Natural killer cell (primary cell): ENCODE results near the gene RPS2. TPM values are rescaled to one million over a fixed set of nuclear protein-coding genes. Genes with fewer than 3 reads are reported as not detected.
A peak's percentile ranks its signal among the peaks of the same experiment; 100 is the strongest.

Source experiments
- ATAC-seq, 3 donors: fragments of 150-1000 bp in 2 of 3; fragments of 200-7000 bp in 1 of 3; cut with Tn5 transposase; 1 replicate in 1 of 3; 2 replicates in 2 of 3; pipeline ENCODE4 v1.10.0; 2021; ENCODE audit warnings: mild to moderate bottlenecking in 2 of 3, moderate library complexity in 2 of 3
- DNase-seq, 2 donors: peaks; one replicate each; pipeline versions ENCODE4 v3.0.0 to v3.0.0-alpha.2; 2013 to 2021; ENCODE audit warnings: mixed read lengths in 1 of 2
- H3K27ac ChIP-seq: one replicate; pipeline ENCODE4 v1.5.1; 2013; ENCODE audit warnings: mild to moderate bottlenecking, low read length
- H3K27me3 ChIP-seq: one replicate; pipeline ENCODE4 v1.6.1; 2013; ENCODE audit warnings: low read length; ENCODE audit not compliant: control insufficient read depth, insufficient read depth
- H3K36me3 ChIP-seq: one replicate; pipeline ENCODE4 v1.6.1; 2013; ENCODE audit warnings: low read length; ENCODE audit not compliant: control insufficient read depth, insufficient read depth
- H3K4me1 ChIP-seq: one replicate; pipeline ENCODE4 v1.6.1; 2013; ENCODE audit warnings: low read length; ENCODE audit not compliant: control insufficient read depth, insufficient read depth
- H3K4me3 ChIP-seq: one replicate; pipeline ENCODE4 v1.5.1; 2013; ENCODE audit warnings: low read length
- H3K9me3 ChIP-seq: one replicate; pipeline ENCODE4 v1.6.1; 2013; ENCODE audit warnings: low read length; ENCODE audit not compliant: control insufficient read depth, insufficient read depth
- H3K27ac Mint-ChIP-seq, 2 donors: one replicate each; pipeline ENCODE4 v1.8.0; 2022; ENCODE audit warnings: mild to moderate bottlenecking in 2 of 2, mixed read lengths in 2 of 2, moderate library complexity in 1 of 2
- H3K27me3 Mint-ChIP-seq, 2 donors: one replicate each; pipeline ENCODE4 v1.8.0; 2022; ENCODE audit warnings: low read depth in 2 of 2, mixed read lengths in 2 of 2
- H3K36me3 Mint-ChIP-seq: one replicate; pipeline ENCODE4 v1.8.0; 2022; ENCODE audit warnings: mixed read lengths
- H3K4me1 Mint-ChIP-seq, 2 donors: one replicate each; pipeline ENCODE4 v1.8.0; 2022; ENCODE audit warnings: mixed read lengths in 2 of 2
- H3K4me3 Mint-ChIP-seq: one replicate; pipeline ENCODE4 v1.8.0; 2022; ENCODE audit warnings: mild to moderate bottlenecking, moderate library complexity, mixed read lengths
- H3K9me3 Mint-ChIP-seq, 2 donors: one replicate each; pipeline ENCODE4 v1.8.0; 2022; ENCODE audit warnings: mixed read lengths in 2 of 2
- CTCF ChIP-seq: fragments of 200-600 bp; IDR thresholded peaks from one replicate; pipeline ENCODE4 v1.8.0; 2022; ENCODE audit warnings: antibody characterized with exemption
- WGBS: methylation state at CpG from one replicate; pipeline ENCODE4 v1.1.7; 2013; ENCODE audit warnings: missing lambda C conversion rate; ENCODE audit not compliant: insufficient coverage; 5-methylcytosine and 5-hydroxymethylcytosine counted together
- intact Hi-C: fragments of 100-400 bp; cut with micrococcal nuclease; formaldehyde crosslinking; loops from one replicate; pipeline ENCODE4 v1.14.2; 2022
- total RNA-seq, 4 donors: library from RNA; stranded (reverse); fragments of 120-200 nt in 1 of 4; gene quantifications; one replicate each; pipeline versions ENCODE4 v1.2.3 to v1.2.4, GENCODE V29; 2013 to 2022

Gene RPS2
- total RNA-seq, 3 donors from 2014 or later (not counting 1 experiment from before 2014, with no cell fraction given), result 1,124 to 1,385 (median 1,274) TPM

- H3K4me1 ChIP-seq, result peaks cover 55% of the 10 kb centered on the region
- no peaks in the 10 kb centered on the region for H3K36me3 ChIP-seq
- under 1% methylated on average over 55 of the region's 55 CpGs for WGBS
- Mint-ChIP-seq H3K36me3 (no peaks in the 10 kb centered on the region), H3K4me1 (peaks cover 28 to 50% of the 10 kb centered on the region in 2 donors), H3K27me3 (no peaks in the 10 kb centered on the region), H3K9me3 (no peaks in the 10 kb centered on the region), H3K27ac (peak overlapping the region; percentile 76 to 94), H3K4me3 (peak overlapping the region; percentile 76)
- peak overlapping the region; percentile 58 for H3K27ac ChIP-seq
- peak overlapping the region; percentile 32 for H3K4me3 ChIP-seq
- ATAC-seq (peak; percentile 27 to 41 (median 40)), DNase-seq (peak in 1 of 2 donors; percentile 32)
- no peaks in the 10 kb centered on the region for H3K9me3 ChIP-seq
- TF ChIP-seq CTCF, result no peak
- intact Hi-C loops, result loop anchor here (10.0 kb wide), 2 partner anchors 476 to 656 kb away; no protein-coding TSS in a partner anchor
- no peaks in the 10 kb centered on the region for H3K27me3 ChIP-seq
These were observed 44.6 kb upstream of the RPS2 start for GRCh38 chr16:2009164-2009711.

GRCh38 chr16:2008631-2009163 is 44.1 kb upstream of the RPS2 start:
- intact Hi-C loops, result loop anchor here (10.0 kb wide), 2 partner anchors 476 to 656 kb away; no protein-coding TSS in a partner anchor

GRCh38 chr16:2008009-2008526 is 43.4 kb upstream of the RPS2 start:
- no peaks in the 10 kb centered on the region for H3K27me3 Mint-ChIP-seq
- H3K4me3 Mint-ChIP-seq, result peak overlapping the region; percentile 76
- Histone ChIP-seq H3K36me3 (peaks cover 5% of the 10 kb centered on the region), H3K4me3 (peak overlapping the region; percentile 32), H3K9me3 (no peaks in the 10 kb centered on the region), H3K4me1 (peaks cover 64% of the 10 kb centered on the region), H3K27ac (peak overlapping the region; percentile 58), H3K27me3 (no peaks in the 10 kb centered on the region)
- H3K9me3 Mint-ChIP-seq, result no peaks in the 10 kb centered on the region
- 11% methylated on average over 15 of the region's 15 CpGs for WGBS
- no peak for TF ChIP-seq CTCF
- intact Hi-C loops, result loop anchor here (10.0 kb wide), 2 partner anchors 477 to 657 kb away; no protein-coding TSS in a partner anchor
- DNase-seq (peak in 1 of 2 donors; percentile 46), ATAC-seq (no peak)
- no peaks in the 10 kb centered on the region for H3K36me3 Mint-ChIP-seq
- peaks cover 28 to 54% of the 10 kb centered on the region in 2 donors for H3K4me1 Mint-ChIP-seq
- H3K27ac Mint-ChIP-seq, result peak overlapping the region; percentile 76 to 94

More at GRCh38 chr16:2008631-2009163, 44.1 kb upstream of the RPS2 start:
- H3K4me3 ChIP-seq, result peak overlapping the region; percentile 32
- H3K4me3 Mint-ChIP-seq, result peak overlapping the region; percentile 76
- peaks cover 61% of the 10 kb centered on the region for H3K4me1 ChIP-seq
- H3K9me3 ChIP-seq, result no peaks in the 10 kb centered on the region
- TF ChIP-seq CTCF, result no peak
- peak overlapping the region; percentile 58 for H3K27ac ChIP-seq
- H3K27me3 Mint-ChIP-seq, result no peaks in the 10 kb centered on the region
- peaks cover 28 to 54% of the 10 kb centered on the region in 2 donors for H3K4me1 Mint-ChIP-seq
- H3K36me3 ChIP-seq, result no peaks in the 10 kb centered on the region
- no peak for ATAC-seq
- H3K9me3 Mint-ChIP-seq, result no peaks in the 10 kb centered on the region
- 3% methylated on average over 23 of the region's 23 CpGs for WGBS
- no peaks in the 10 kb centered on the region for H3K36me3 Mint-ChIP-seq
- no peaks in the 10 kb centered on the region for H3K27me3 ChIP-seq
- peak in 1 of 2 donors; percentile 49 for DNase-seq
- peak overlapping the region; percentile 76 to 94 for H3K27ac Mint-ChIP-seq
